NB4 (cell line): Measurements from ENCODE around the gene AKR1E2.
"Not testable (repeated sequence)": the region's sequence is repeated elsewhere in the genome, so short reads cannot be mapped to it uniquely, and the experiment has no call there.

ENCODE experiments used
- DNase-seq: peaks from one replicate; pipeline ENCODE4 v3.0.0; 2010; ENCODE audit warnings: low read depth
- H3K4me3 ChIP-seq: one replicate; pipeline ENCODE4 v1.5.1; 2011; ENCODE audit warnings: mild to moderate bottlenecking, low read depth, low read length, moderate library complexity
- MAX ChIP-seq: IDR thresholded peaks from 2 replicates; pipeline ENCODE4 v1.6.1; 2011; ENCODE audit warnings: low read depth, low read length
- MYC ChIP-seq: IDR thresholded peaks from 2 replicates; pipeline ENCODE4 v1.6.1; 2011; ENCODE audit warnings: low read depth, low read length
- POLR2A ChIP-seq: IDR thresholded peaks from 2 replicates; pipeline ENCODE4 v1.6.1; 2011; ENCODE audit warnings: mild to moderate bottlenecking; ENCODE audit not compliant: insufficient read length; ENCODE audit errors: extremely low read depth
- TF ChIP-seq, protein P1 (sequence below): IDR thresholded peaks from one replicate; pipeline ENCODE4 v1.5.1; 2012; ENCODE audit warnings: low read depth, low read length

AKR1E2 gene

GRCh38 chr10:4809156-4809555, 16.9 kb upstream of the AKR1E2 start:
- TF ChIP-seq MAX (no peak), MYC (no peak), POLR2A (no peak)
- TF ChIP-seq, protein P1, sequence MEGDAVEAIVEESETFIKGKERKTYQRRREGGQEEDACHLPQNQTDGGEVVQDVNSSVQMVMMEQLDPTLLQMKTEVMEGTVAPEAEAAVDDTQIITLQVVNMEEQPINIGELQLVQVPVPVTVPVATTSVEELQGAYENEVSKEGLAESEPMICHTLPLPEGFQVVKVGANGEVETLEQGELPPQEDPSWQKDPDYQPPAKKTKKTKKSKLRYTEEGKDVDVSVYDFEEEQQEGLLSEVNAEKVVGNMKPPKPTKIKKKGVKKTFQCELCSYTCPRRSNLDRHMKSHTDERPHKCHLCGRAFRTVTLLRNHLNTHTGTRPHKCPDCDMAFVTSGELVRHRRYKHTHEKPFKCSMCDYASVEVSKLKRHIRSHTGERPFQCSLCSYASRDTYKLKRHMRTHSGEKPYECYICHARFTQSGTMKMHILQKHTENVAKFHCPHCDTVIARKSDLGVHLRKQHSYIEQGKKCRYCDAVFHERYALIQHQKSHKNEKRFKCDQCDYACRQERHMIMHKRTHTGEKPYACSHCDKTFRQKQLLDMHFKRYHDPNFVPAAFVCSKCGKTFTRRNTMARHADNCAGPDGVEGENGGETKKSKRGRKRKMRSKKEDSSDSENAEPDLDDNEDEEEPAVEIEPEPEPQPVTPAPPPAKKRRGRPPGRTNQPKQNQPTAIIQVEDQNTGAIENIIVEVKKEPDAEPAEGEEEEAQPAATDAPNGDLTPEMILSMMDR = no peak
- no peak for DNase-seq
- H3K4me3 ChIP-seq = no peak overlapping the region

- H3K4me3 ChIP-seq = no peak overlapping the region
- DNase-seq = no peak
- TF ChIP-seq, protein P1 = no peak
- TF ChIP-seq MAX = no peak
Measured at GRCh38 chr10:4810092-4810491, 15.9 kb upstream of the AKR1E2 start.

DNA sequence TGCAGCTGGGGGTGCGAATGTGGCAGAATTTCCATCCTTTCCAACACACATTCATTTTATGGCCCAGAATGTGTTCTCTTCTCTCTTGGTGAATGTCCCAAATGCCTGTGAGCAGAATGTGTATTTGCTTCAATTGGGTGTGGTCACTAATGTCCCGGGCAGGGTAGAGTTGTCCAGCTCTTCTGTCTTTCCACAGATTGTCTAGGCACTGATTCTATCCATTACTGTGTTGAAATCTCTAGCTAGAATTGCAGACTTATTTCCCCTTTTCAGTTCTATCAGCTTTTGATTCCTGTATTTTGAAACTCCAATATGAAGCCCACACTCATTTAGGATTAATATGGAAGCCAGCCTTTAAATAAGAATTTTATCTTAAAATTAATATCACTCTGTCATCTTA, 14.0 kb upstream of the AKR1E2 start:
- H3K4me3 ChIP-seq = no peak overlapping the region
- no peak for DNase-seq
- TF ChIP-seq POLR2A (no peak), MAX (no peak), MYC (no peak)
- TF ChIP-seq, protein P1 = no peak

DNA sequence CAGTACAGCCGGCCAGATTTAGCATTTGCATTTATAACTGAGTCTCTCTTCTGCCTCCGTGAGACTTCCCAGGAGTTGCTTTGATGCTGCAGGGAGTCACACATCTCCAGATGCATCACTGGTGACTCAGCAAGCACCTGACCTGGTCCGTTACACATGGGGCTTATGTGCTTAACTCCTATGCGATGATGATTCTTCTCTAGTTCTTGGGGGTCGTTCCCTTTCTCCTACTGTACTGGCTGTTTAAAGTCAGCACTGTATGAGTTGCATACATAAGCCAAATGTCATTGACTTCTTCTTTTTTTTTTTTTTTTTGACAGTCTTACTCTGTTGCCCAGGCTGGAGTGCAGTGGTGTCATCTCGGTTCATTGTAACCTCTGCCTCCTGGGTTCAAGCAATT, 13.0 kb upstream of the AKR1E2 start:
- no peak for DNase-seq
- H3K4me3 ChIP-seq = no peak overlapping the region
- TF ChIP-seq MYC (no peak), POLR2A (no peak), MAX (no peak)
- TF ChIP-seq, protein P1 = no peak

- no peak overlapping the region for H3K4me3 ChIP-seq
- DNase-seq = no peak
- TF ChIP-seq POLR2A = no peak
- TF ChIP-seq, protein P1 = no peak
- no peak for TF ChIP-seq MAX
- TF ChIP-seq MYC = no peak
Measured at GRCh38 chr10:4813496-4813895, 12.5 kb upstream of the AKR1E2 start.

DNA sequence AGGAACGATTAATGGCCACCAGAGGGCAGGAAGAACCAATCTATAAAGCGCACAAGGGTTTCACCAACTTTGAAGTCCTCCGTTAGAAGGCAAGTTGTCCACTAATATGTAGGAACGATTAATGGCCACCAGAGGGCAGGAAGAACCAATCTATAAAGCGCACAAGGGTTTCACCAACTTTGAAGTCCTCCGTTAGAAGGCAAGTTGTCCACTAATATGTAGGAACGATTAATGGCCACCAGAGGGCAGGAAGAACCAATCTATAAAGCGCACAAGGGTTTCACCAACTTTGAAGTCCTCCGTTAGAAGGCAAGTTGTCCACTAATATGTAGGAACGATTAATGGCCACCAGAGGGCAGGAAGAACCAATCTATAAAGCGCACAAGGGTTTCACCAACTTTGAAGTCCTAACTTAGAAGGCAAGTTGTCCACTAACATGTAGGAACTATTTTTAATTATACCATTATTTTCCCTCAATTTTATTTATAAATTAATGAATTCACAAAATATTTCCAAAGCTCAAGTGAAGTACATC, 10.3 kb upstream of the AKR1E2 start:
- DNase-seq = peak; percentile 24
- H3K4me3 ChIP-seq = not testable (repeated sequence)
